ENCODE results near the gene LRRC28.

- TF ChIP-seq EZH2 (IDR thresholded peaks at IDR 0.05; ENCODE audit: borderline replicate concordance, insufficient read depth, low read length, poor library complexity, severe bottlenecking) (no peak), EP300 (conservative IDR thresholded peaks at IDR 0.05; ENCODE audit: poor library complexity, severe bottlenecking) (no peak)
- TF ChIP-seq, protein P1, sequence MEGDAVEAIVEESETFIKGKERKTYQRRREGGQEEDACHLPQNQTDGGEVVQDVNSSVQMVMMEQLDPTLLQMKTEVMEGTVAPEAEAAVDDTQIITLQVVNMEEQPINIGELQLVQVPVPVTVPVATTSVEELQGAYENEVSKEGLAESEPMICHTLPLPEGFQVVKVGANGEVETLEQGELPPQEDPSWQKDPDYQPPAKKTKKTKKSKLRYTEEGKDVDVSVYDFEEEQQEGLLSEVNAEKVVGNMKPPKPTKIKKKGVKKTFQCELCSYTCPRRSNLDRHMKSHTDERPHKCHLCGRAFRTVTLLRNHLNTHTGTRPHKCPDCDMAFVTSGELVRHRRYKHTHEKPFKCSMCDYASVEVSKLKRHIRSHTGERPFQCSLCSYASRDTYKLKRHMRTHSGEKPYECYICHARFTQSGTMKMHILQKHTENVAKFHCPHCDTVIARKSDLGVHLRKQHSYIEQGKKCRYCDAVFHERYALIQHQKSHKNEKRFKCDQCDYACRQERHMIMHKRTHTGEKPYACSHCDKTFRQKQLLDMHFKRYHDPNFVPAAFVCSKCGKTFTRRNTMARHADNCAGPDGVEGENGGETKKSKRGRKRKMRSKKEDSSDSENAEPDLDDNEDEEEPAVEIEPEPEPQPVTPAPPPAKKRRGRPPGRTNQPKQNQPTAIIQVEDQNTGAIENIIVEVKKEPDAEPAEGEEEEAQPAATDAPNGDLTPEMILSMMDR (IDR thresholded peaks at IDR 0.05; ENCODE audit: poor library complexity, severe bottlenecking) = no peak
Measured at GRCh38 chr15:99239545-99240198, 11.6 kb upstream of the LRRC28 start.

Data from neural cell (in vitro differentiated cells).